ENCODE results near the gene ABHD11.
A peak's percentile ranks its signal among the peaks of the same experiment; 100 is the strongest.
"Not testable (repeated sequence)": the region's sequence is repeated elsewhere in the genome, so short reads cannot be mapped to it uniquely, and the experiment has no call there.

The ABHD11 gene

GRCh38 chr7:73718905-73719805, 19.4 kb downstream of the ABHD11 start, which contains the start of gene STX1A:
Gene STX1A (minus strand): TSS chr7:73719669. CDS start chr7:73719631, 38 bp downstream.
- peak; percentile 53 for DNase-seq

GRCh38 chr7:73718438-73718881, 20.1 kb downstream of the ABHD11 start:
- no peak for DNase-seq

GRCh38 chr7:73717991-73718405, 20.6 kb downstream of the ABHD11 start:
- peak; percentile 41 for DNase-seq

- no peak for DNase-seq
Measured at GRCh38 chr7:73717025-73717807, 21.4 kb downstream of the ABHD11 start.

GRCh38 chr7:73716318-73716890, 22.2 kb downstream of the ABHD11 start:
- no peak for DNase-seq

GRCh38 chr7:73715648-73716317, 22.8 kb downstream of the ABHD11 start:
- DNase-seq: peak; percentile 88

GRCh38 chr7:73713319-73713718, 25.3 kb downstream of the ABHD11 start:
- not testable (repeated sequence) for DNase-seq

- no peak for DNase-seq
Measured at GRCh38 chr7:73712773-73713172, 25.8 kb downstream of the ABHD11 start.

- DNase-seq: no peak
Measured at GRCh38 chr7:73708961-73709549, 29.5 kb downstream of the ABHD11 start.

GRCh38 chr7:73707045-73707631, 31.5 kb downstream of the ABHD11 start:
- DNase-seq: no peak

GRCh38 chr7:73706126-73707044, 32.2 kb downstream of the ABHD11 start:
- DNase-seq: no peak

GRCh38 chr7:73705551-73705920, 33.1 kb downstream of the ABHD11 start:
- DNase-seq: no peak

- DNase-seq: no peak
Measured at GRCh38 chr7:73704640-73705550, 33.7 kb downstream of the ABHD11 start.

GRCh38 chr7:73703757-73704639, 34.6 kb downstream of the ABHD11 start:
- DNase-seq: no peak

- DNase-seq: no peak
Measured at GRCh38 chr7:73703225-73703624, 35.4 kb downstream of the ABHD11 start.

GRCh38 chr7:73702665-73703064, 35.9 kb downstream of the ABHD11 start:
- DNase-seq: no peak

GRCh38 chr7:73702226-73702625, 36.4 kb downstream of the ABHD11 start:
- no peak for DNase-seq

GRCh38 chr7:73701357-73701995, 37.1 kb downstream of the ABHD11 start:
- no peak for DNase-seq
